ENCODE results near the gene SNPH.

Gene SNPH

DNA sequence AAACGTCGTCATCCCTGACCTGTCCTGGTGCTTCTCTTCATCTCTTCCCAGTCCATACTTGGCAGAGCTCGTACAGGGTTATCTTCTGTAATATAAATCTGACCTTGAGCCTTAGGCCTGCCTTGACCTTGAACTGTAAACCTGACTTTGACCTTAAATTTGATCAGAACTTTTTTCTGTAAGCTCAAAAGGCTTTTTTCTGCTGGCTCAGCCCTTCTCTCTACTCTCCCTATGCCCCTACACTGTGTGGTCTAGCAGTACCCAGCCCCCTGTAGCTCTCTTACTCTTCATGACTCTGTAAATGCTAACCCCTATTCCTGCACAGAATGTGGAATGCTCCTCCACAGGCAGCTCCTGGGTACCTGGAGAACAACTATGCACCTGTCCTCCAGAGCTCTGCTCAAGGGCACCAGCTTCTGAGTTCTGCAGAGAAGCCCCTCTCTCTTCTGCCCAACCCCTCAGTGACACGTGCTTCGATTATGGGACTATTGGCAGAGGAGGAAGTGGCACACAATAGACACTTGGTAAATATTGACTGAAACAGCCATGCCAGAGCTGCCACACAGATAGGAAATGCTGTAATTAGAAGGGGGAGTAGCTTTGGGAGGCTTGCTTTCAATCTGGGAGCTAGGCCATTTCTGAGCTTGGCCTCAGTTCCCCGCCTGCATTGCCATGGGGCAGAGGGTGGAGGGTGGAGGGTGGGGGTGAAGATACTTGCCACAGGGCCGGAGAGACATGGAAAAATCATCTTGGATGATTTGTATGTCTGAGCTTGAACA, 15.4 kb downstream of the SNPH start:
- Histone ChIP-seq H3K9me2 (replicated peaks; ENCODE audit: control insufficient read depth, low read length) (no peaks in the 10 kb centered on the region), H3K4me1 (ENCODE audit: control insufficient read depth, low read length) (no peaks in the 10 kb centered on the region), H3K36me3 (ENCODE audit: control insufficient read depth, low read length) (no peaks in the 10 kb centered on the region), H3K79me2 (ENCODE audit: control insufficient read depth, low read length) (no peaks in the 10 kb centered on the region), H3K27me3 (ENCODE audit: control insufficient read depth, low read length) (peaks cover 21% of the 10 kb centered on the region; the same call in 1 of the 2 replicates), H4K20me1 (ENCODE audit: control insufficient read depth, insufficient read depth, low read depth, low read length) (no peaks in the 10 kb centered on the region), H3K9me3 (ENCODE audit: control insufficient read depth, insufficient read depth, low read length) (no peaks in the 10 kb centered on the region), H3K4me3 (ENCODE audit: low read length) (no peak overlapping the region), H3K4me2 (ENCODE audit: low read length) (no peak overlapping the region), H3F3A (ENCODE audit: control insufficient read depth, insufficient read depth) (no peaks in the 10 kb centered on the region), H3K27ac (ENCODE audit: low read depth, low read length) (no peak overlapping the region)
- TF ChIP-seq CTCF (IDR thresholded peaks at IDR 0.05; ENCODE audit: low read depth, low read length, poor library complexity, severe bottlenecking) (no peak), EZH2phosphoT487 (IDR thresholded peaks at IDR 0.05; ENCODE audit: borderline replicate concordance, low read length) (no peak)

GRCh38 chr20:1282966-1283365, 16.9 kb downstream of the SNPH start:
- H3K4me1 ChIP-seq (ENCODE audit: control insufficient read depth, low read length) = no peaks in the 10 kb centered on the region
- H3K36me3 ChIP-seq (ENCODE audit: control insufficient read depth, low read length) = no peaks in the 10 kb centered on the region
- H3K4me3 ChIP-seq (ENCODE audit: low read length) = no peak overlapping the region
- H3K27me3 ChIP-seq (ENCODE audit: control insufficient read depth, low read length) = peaks cover 32% of the 10 kb centered on the region; the same call in 1 of the 2 replicates
- no peaks in the 10 kb centered on the region for H3K9me3 ChIP-seq (ENCODE audit: control insufficient read depth, insufficient read depth, low read length)
- H3K4me2 ChIP-seq (ENCODE audit: low read length) = no peak overlapping the region
- no peak overlapping the region for H3K27ac ChIP-seq (ENCODE audit: low read depth, low read length)
- TF ChIP-seq EZH2phosphoT487 (IDR thresholded peaks at IDR 0.05; ENCODE audit: borderline replicate concordance, low read length) = no peak
- TF ChIP-seq CTCF (IDR thresholded peaks at IDR 0.05; ENCODE audit: low read depth, low read length, poor library complexity, severe bottlenecking) = no peak
- no peaks in the 10 kb centered on the region for H3K79me2 ChIP-seq (ENCODE audit: control insufficient read depth, low read length)
- no peaks in the 10 kb centered on the region for H3K9me2 ChIP-seq (replicated peaks; ENCODE audit: control insufficient read depth, low read length)
- H4K20me1 ChIP-seq (ENCODE audit: control insufficient read depth, insufficient read depth, low read depth, low read length) = no peaks in the 10 kb centered on the region
- no peaks in the 10 kb centered on the region for H3F3A ChIP-seq (ENCODE audit: control insufficient read depth, insufficient read depth)

DNA sequence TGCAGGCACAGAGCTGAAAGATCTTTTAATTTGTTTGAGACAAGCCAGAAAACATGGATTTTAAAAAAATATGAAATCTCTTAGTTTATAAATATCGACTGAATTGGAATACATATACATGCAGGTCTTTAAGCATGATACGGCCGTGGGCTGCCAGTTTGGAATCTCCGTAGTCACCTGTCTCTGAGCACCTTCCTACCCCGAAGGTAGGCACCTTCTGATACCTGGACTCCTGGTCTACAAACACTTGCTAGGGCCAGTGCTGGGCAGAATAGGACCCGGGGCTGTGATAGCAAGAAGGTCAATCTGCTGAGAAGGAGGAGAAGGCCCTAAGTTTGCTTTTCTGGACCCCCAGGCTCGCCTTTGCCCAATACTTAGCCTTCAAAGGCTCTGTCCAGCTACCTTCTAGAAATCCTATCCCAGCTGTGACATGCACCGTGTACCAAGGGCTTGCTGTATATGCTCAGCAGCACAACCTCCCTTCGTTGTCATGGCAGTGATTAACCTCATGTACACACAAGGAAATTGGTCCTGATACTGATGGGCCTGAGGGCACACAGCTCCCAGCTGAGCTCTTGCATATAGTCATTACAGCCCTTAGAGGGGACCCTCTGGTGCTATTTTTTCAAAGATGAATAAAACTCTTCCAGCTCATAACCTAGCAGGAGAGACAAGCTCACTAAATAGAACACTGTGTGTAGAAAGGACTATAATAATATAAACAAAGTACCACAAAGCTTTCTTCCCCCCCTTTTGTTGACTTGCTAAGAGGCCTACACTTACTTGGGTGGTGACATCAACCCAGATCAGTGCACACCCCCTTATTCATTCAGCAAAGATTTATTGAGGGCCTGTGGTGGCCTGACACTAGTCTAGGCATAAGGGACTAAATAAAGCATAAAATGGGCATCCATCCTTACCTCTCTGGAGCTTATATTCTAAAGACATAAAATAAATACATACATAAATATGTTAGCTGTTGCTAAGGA, 17.7 kb downstream of the SNPH start:
- Histone ChIP-seq H3K36me3 (ENCODE audit: control insufficient read depth, low read length) (no peaks in the 10 kb centered on the region), H4K20me1 (ENCODE audit: control insufficient read depth, insufficient read depth, low read depth, low read length) (no peaks in the 10 kb centered on the region), H3K27ac (ENCODE audit: low read depth, low read length) (no peak overlapping the region), H3F3A (ENCODE audit: control insufficient read depth, insufficient read depth) (no peaks in the 10 kb centered on the region), H3K9me3 (ENCODE audit: control insufficient read depth, insufficient read depth, low read length) (no peaks in the 10 kb centered on the region), H3K27me3 (ENCODE audit: control insufficient read depth, low read length) (peaks cover 32% of the 10 kb centered on the region; the same call in 1 of the 2 replicates), H3K4me3 (ENCODE audit: low read length) (no peak overlapping the region), H3K4me1 (ENCODE audit: control insufficient read depth, low read length) (no peaks in the 10 kb centered on the region), H3K4me2 (ENCODE audit: low read length) (no peak overlapping the region), H3K9me2 (replicated peaks; ENCODE audit: control insufficient read depth, low read length) (no peaks in the 10 kb centered on the region), H3K79me2 (ENCODE audit: control insufficient read depth, low read length) (no peaks in the 10 kb centered on the region)
- TF ChIP-seq EZH2phosphoT487 (IDR thresholded peaks at IDR 0.05; ENCODE audit: borderline replicate concordance, low read length) (no peak), CTCF (IDR thresholded peaks at IDR 0.05; ENCODE audit: low read depth, low read length, poor library complexity, severe bottlenecking) (no peak)
